ENCODE measurements around the gene LEP. TPM values are rescaled to one million over a fixed set of nuclear protein-coding genes. Genes with fewer than 3 reads are reported as not detected.
A peak's percentile ranks its signal among the peaks of the same experiment; 100 is the strongest.

LEP gene
- total RNA-seq, 1 experiment from 2014 or later: not detected

DNA sequence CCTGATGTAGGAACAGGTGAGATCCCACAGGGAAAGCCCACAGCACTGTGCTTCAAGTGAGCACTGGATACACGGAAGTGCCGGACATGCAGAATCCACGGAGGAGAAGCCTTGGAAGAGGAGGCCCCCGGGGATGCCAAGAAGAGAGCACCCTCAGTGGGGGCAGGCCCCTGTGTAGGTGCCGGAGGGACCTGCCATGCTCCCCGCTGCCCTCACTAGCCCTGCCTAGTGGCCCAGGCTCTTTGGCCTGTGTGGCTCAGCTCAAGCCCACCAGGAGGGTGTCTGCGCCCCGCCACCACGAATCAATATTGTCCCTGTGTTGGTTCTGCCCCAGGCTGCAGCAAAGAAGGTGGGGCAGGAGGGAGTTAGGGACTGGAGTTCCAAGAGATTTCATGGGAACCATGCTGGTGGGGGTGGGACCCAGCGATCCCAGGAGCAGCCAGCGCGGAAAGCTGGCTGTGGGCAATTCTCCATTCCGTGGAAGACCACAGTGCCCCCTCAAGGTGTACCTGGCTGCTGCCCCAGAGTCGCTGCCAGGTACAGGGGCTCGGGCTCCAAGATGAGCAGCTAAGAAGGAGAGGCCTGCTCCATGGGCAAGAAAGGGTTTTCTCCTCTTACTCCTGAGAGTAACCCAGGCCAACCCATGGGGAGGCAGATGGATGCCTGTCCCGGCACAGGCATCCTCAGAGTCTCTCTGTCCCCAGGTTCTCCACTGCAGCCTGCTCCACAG, 34.9 kb upstream of the LEP start:
- no peak overlapping the region for H3K4me3 ChIP-seq (ENCODE audit: insufficient read depth, low read depth, low read length)
- H3K27me3 ChIP-seq (ENCODE audit: control insufficient read depth, insufficient read depth, low read length): peaks cover 45% of the 10 kb centered on the region
- peak; percentile 76 for DNase-seq
- no peaks in the 10 kb centered on the region for H3K36me3 ChIP-seq (replicated peaks; ENCODE audit: control insufficient read depth, insufficient read depth, low read length)

DNA sequence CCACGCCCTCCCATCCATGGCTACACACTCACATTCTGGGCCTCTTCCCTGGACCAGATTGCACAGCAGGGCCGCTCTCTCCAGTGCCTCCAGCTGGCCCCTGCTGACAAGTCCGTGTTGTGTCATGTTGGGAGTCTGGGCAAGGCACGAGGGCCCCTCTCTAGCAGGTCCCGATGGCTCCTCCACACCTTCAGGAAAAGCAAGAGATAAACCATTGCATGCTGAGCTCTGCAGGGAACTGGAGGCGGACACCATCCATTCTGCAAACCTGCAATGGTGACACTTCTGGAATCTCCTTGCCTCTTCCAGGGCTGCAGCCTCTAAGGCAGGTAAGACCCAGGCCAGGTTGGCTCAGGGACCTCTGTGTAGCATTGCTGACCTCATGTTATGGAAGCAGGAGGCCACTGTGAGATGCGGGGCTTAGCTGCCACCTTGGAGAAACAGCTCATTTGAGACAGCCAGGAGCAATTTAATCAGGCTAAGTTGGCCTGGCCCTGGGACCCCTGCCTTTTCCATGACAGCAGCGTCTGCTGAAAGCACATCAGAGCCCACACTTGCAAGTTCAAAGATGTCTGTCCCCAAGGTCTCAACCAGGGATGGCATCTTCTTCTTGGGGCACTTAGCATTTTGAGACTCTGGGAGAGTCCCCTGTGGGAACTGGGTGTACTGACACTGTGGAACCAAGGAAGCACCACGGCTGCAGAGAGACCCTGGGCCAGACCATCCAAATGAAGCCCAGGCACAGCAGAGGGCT, 34.2 kb upstream of the LEP start:
- no peak for DNase-seq
- no peaks in the 10 kb centered on the region for H3K36me3 ChIP-seq (replicated peaks; ENCODE audit: control insufficient read depth, insufficient read depth, low read length)
- H3K27me3 ChIP-seq (ENCODE audit: control insufficient read depth, insufficient read depth, low read length): peaks cover 38% of the 10 kb centered on the region
- no peak overlapping the region for H3K4me3 ChIP-seq (ENCODE audit: insufficient read depth, low read depth, low read length)

DNA sequence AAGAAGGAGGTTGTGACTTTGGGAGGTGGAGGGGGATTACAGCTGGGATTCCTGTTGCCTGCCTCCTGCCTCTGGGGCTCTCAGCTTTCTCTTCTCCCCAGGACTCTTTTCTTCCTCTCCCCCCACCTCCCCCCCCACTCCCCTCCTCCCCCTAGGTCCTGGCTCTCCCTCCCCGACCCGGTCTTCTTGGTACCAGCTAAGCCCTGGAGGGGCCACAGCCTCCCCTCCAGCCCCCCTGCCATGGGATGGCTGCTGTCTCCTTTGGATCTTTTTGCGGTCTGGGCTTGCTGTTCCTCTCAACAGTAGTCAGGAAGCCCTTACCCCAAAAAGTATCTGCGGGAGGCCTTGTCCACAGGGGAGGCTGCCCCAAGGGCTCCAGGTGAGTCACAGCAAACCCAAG, 33.5 kb upstream of the LEP start:
- peak; percentile 48 for DNase-seq
- Histone ChIP-seq H3K4me3 (ENCODE audit: insufficient read depth, low read depth, low read length) (no peak overlapping the region), H3K36me3 (replicated peaks; ENCODE audit: control insufficient read depth, insufficient read depth, low read length) (no peaks in the 10 kb centered on the region), H3K27me3 (ENCODE audit: control insufficient read depth, insufficient read depth, low read length) (peaks cover 31% of the 10 kb centered on the region)

DNA sequence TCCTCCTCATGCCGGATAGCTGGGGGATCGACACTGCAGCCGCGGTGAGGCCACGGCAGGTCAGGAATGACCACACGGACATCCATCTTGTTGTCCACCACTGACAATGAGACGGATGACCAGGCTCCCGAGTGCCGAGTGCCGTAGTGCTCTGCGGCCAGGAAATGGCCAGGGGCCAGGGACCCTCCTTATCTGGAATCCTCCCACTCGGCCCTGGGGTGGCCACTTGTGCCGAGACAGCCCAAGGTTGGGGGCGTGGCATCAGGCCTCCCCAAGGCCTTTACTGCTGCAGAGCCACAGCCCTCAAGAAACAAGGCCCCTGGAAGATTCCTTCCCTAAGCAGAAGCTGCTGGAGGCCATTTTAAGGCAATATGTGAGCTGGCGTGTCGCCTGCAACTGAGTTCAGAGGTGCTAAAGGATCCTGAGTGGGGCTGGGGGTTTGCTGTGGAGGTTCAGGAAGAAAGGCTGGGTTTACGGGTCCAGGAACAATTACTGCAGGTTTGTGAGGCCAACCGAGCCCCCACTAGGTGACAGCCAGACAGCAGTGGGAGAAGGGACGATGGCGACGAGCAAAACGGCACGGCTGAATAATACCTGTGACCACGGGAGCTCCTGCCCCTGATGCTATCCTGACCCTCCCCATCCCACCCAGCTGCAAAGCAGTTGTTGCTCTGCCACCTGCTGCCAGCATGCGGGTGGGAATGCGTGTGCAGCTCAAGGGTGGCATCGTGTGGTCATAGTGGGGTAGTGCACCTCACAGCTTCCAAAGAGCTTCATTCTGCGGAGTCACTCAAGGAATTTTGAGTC, 31.6 kb upstream of the LEP start:
- Histone ChIP-seq H3K4me3 (ENCODE audit: insufficient read depth, low read depth, low read length) (no peak overlapping the region), H3K27me3 (ENCODE audit: control insufficient read depth, insufficient read depth, low read length) (peaks cover 12% of the 10 kb centered on the region), H3K36me3 (replicated peaks; ENCODE audit: control insufficient read depth, insufficient read depth, low read length) (no peaks in the 10 kb centered on the region)
- DNase-seq: peak; percentile 92

DNA sequence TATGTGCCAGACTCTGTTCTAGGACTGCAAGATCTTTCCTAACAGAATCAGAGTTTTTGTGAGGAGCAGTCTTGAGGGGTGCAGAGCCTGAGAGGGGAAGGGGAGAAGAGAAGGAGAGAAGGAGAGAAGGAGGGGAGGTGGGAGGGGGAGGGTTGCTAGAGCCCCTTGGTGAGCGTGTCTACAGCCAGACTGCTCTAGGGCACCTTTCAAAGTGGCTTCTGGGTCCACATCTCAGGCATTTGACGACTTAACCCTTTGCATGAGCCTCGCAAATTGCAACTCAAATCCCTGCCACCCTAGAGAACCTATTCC, 31.1 kb upstream of the LEP start:
- Histone ChIP-seq H3K27me3 (ENCODE audit: control insufficient read depth, insufficient read depth, low read length) (peaks cover 11% of the 10 kb centered on the region), H3K4me3 (ENCODE audit: insufficient read depth, low read depth, low read length) (no peak overlapping the region), H3K36me3 (replicated peaks; ENCODE audit: control insufficient read depth, insufficient read depth, low read length) (no peaks in the 10 kb centered on the region)
- DNase-seq: no peak

DNA sequence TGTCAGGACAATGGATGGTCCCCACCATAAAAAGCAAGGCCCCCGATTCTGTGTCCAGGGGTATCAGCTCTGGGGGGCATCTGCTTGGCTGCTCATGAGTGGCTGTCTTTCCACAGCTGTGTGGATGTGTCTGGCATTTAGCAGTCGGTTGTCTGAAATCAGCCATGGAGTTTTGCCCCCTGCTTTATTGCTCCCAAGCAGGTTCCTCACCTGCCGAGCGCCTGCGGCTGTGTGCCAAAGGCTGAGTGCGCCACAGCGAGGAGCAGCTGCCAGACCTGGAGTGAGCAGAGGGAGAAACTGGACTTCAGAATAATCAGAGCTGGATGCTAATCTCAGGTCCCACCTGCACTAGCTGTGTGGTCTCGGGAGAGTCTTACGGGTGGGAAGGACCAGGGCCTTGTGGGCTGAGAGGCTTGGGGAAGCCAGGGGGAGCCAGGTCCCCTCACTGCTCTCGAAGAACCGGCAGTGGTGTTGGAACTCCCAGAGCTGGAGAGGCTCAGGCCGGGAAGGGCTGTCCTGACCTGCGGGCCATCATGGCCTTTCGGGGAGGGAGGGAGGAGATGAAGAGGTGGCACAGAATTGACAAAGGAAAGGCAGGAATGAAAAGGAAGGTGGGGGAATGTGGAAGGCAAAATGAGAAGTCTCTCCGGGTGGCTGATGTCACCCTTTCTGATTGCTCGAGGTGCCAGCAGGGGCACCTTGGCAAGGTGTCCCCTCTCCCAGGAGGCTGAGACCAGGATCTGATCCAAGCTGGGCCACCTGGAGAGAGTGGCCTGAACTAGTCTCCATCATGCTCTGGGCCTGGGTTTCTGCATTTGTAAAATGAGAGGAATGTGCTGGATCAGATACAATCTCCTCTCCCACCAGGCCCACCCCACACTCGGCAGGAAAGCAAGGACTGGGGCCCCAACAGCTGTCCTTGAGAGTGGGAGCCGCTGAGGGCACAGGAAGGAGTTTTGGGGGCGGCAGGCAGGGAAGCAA, 30.2 kb upstream of the LEP start:
- Histone ChIP-seq H3K36me3 (replicated peaks; ENCODE audit: control insufficient read depth, insufficient read depth, low read length) (no peaks in the 10 kb centered on the region), H3K4me3 (ENCODE audit: insufficient read depth, low read depth, low read length) (no peak overlapping the region), H3K27me3 (ENCODE audit: control insufficient read depth, insufficient read depth, low read length) (peaks cover 11% of the 10 kb centered on the region)
- DNase-seq: peak; percentile 57

DNA sequence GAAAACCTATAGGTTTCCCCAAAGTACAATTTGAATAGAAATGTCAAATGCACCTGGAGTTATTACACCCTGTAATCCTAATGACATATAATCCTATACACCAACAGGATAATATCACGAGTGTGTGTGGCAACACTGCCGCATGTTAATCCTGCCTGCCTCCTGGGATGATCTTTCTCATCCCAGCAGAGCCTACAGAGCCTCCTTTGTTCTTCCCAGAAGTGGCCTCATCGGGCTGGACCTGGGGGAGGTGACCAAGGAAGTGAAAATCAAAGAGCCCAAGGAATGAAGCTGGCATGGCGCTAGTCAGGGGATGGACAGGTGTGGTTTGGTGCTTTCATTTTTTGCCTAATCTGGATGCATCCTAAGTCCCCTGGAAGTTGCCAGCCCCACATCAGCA, 29.5 kb upstream of the LEP start:
- Histone ChIP-seq H3K4me3 (ENCODE audit: insufficient read depth, low read depth, low read length) (no peak overlapping the region), H3K27me3 (ENCODE audit: control insufficient read depth, insufficient read depth, low read length) (peaks cover 11% of the 10 kb centered on the region), H3K36me3 (replicated peaks; ENCODE audit: control insufficient read depth, insufficient read depth, low read length) (no peaks in the 10 kb centered on the region)
- peak; percentile 69 for DNase-seq

DNA sequence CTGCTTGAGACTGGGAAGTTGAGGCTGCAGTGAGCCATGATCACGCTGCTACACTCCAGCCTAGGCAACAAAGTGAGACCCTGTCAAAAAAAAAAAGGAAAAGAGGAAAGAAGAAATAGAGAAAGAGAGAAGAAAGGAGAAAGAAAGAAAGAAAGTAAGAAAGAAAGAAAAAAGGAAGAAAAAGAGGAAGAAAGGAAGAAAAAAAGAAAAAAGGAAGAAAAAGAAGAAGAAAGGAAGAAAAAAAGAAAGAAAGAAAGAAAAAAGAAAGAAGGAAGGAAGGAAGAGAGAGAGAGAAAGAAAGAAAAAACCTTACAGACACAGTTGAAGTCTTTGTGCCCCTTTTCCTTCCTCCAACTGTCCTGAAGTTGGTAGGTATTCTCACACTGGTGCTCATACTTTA, 26.6 kb upstream of the LEP start:
- Histone ChIP-seq H3K4me3 (ENCODE audit: insufficient read depth, low read depth, low read length) (no peak overlapping the region), H3K36me3 (replicated peaks; ENCODE audit: control insufficient read depth, insufficient read depth, low read length) (no peaks in the 10 kb centered on the region), H3K27me3 (ENCODE audit: control insufficient read depth, insufficient read depth, low read length) (0 out of 2 replicates have a peak, but pooled peaks cover 2% of the 10 kb centered on the region)
- DNase-seq: no peak

DNA sequence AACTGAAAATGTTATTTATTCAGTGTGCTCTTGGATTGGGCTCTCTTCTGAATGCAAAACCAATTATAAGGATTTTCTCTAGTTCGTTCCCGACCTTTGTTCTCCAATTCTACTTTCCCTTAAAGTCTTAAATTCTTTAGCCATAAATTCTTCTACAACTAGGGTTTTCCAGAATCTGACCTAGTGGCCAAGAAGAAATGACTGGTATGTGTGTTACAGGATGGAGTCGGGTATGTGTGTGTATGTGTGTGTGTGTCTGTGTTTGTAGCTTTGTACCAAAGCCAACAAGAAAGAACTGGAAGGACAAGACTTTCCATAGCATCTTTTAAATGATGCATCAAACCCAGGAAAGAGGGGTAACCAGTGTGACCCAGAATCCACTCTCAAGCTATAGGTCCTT, 25.8 kb upstream of the LEP start:
- DNase-seq: no peak
- H3K27me3 ChIP-seq (ENCODE audit: control insufficient read depth, insufficient read depth, low read length): peaks cover 3% of the 10 kb centered on the region
- no peak overlapping the region for H3K4me3 ChIP-seq (ENCODE audit: insufficient read depth, low read depth, low read length)
- no peaks in the 10 kb centered on the region for H3K36me3 ChIP-seq (replicated peaks; ENCODE audit: control insufficient read depth, insufficient read depth, low read length)

DNA sequence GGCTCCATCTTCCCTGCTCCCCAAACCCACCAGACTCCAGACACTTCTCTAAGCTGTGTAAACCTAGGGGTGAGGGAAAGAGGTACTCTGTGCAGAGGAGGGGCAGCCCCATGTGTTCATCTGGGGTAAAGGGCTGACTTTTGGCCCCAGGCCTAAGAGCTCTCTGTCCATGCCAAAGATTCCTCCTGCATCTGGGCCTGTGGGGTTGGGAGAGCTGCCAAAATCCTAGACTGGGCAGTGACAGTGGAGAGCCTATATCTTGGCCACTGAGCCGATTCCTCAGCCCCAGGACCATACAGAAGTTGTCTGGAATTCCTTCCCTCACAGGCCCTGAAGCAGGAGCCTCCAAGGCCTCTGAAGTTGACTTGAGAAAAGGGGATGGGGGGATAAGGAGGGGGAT, 25.3 kb upstream of the LEP start:
- DNase-seq: no peak
- no peaks in the 10 kb centered on the region for H3K36me3 ChIP-seq (replicated peaks; ENCODE audit: control insufficient read depth, insufficient read depth, low read length)
- peaks cover 3% of the 10 kb centered on the region for H3K27me3 ChIP-seq (ENCODE audit: control insufficient read depth, insufficient read depth, low read length)
- no peak overlapping the region for H3K4me3 ChIP-seq (ENCODE audit: insufficient read depth, low read depth, low read length)

DNA sequence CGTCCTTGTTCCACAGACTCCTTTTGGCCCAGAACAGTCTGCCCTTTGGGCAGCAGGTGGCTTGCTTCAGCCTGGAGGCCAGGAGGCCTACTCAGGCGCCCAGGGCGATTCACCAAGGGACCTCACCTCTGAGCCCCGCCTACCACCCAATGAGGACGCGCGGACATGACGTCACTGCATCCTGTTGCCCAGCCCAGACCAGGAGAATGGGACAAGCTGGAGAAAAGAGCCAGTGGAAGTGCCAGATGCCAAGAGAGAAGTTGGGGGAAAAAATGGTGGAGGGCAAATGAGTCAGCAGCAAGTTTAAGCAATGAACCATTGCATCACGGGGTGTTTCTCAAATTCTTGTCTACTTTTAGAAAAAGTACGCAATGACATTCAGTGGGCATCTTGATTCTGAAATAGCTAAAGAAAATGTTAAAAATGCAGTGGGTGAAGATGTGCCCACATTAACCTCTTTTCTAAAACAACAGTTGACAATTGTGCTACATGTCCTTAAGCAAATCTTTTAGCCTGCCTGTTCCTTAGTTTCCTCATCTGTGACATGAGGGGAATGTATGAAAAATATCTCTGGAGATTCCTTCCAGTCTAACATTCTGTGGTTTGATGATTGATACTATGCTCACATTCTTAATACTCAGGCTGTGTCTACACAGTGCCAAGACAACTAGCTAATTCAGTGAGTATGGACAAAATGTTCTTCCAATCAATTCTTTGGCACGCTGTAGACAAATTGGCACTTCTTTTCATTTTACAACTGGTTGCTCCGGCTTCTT, 23.9 kb upstream of the LEP start:
- H3K27me3 ChIP-seq (ENCODE audit: control insufficient read depth, insufficient read depth, low read length): peaks cover 3% of the 10 kb centered on the region
- no peak overlapping the region for H3K4me3 ChIP-seq (ENCODE audit: insufficient read depth, low read depth, low read length)
- no peaks in the 10 kb centered on the region for H3K36me3 ChIP-seq (replicated peaks; ENCODE audit: control insufficient read depth, insufficient read depth, low read length)
- peak; percentile 57 for DNase-seq

DNA sequence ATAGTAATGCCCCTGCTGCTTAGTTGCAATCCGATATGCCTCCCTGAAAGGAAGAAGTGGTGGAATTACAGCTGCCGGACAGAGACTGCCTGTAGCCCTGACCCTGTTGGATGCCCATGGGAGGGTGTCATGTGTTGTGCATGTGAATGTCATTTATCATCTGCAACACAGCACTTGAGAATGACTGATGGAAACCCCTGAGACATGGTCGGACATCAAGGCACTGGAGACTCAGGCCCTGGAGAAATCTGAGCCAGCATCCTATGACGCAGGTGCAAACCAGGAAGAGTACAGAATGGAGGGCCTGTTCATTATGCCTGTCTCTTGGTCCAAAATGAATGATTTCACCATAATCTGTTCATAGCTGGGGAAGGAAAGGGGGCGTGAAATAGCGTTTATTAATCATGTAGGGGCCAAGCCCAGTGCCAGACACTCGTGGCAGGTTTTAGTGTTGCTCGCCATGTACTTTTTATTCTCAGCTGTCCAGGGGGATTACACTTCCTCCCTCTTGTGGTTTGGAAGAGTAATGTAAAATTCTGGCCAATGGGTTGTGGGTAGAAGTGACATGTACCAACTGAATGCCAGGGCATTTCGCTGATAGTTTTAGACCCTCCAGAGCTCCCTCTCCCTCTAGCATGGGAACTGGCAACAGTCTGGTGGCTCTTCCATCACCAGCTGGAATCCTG, 23.0 kb upstream of the LEP start:
- DNase-seq: no peak
- Histone ChIP-seq H3K36me3 (replicated peaks; ENCODE audit: control insufficient read depth, insufficient read depth, low read length) (no peaks in the 10 kb centered on the region), H3K27me3 (ENCODE audit: control insufficient read depth, insufficient read depth, low read length) (peaks cover 3% of the 10 kb centered on the region)

DNA sequence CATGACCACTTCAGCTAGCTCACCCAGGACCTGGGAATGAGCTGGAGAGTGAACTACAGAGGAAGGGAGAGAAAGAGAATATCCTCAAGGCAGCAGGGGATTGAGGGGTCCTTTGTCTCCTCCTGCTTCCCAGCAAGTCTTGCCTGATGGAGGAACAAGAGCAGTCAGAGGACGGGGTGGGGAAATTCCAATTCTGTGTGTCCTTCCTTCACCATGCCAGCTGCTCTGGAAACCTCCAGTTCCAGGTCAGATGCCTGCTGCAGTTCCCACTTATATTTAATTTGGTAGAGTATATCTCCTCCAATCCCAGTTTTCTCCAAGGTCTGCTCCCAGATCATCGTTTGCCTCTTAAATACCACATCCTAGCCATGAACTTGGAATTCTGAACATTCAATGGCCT, 21.4 kb upstream of the LEP start:
- H3K4me3 ChIP-seq (ENCODE audit: insufficient read depth, low read depth, low read length): no peak overlapping the region
- DNase-seq: no peak
- H3K36me3 ChIP-seq (replicated peaks; ENCODE audit: control insufficient read depth, insufficient read depth, low read length): no peaks in the 10 kb centered on the region
- H3K27me3 ChIP-seq (ENCODE audit: control insufficient read depth, insufficient read depth, low read length): peaks cover 3% of the 10 kb centered on the region

More for the DNA sequence above, 23.0 kb upstream of the LEP start:
- no peak overlapping the region for H3K4me3 ChIP-seq (ENCODE audit: insufficient read depth, low read depth, low read length)
